Lower leg skin (tissue), 4 donors: Measurements from ENCODE around the gene TOMM20. TPM values are rescaled to one million over a fixed set of nuclear protein-coding genes. Genes with fewer than 3 reads are reported as not detected.

ENCODE experiments used
- DNase-seq, 2 donors: peaks; one replicate each; pipeline ENCODE4 v3.0.0-alpha.2; 2019; ENCODE audit warnings: low spot score in 2 of 2
- H3K4me3 ChIP-seq: fragments of 200-600 bp; sonication (generic); 2 replicates; pipeline ENCODE4 v1.5.1; 2017; ENCODE audit warnings: mild to moderate bottlenecking, low read depth; ENCODE audit not compliant: poor library complexity, severe bottlenecking
- POLR2A ChIP-seq, 2 donors: fragments of 450-650 bp; IDR thresholded peaks; one replicate each; pipeline ENCODE4 v1.6.1; 2016 to 2017; ENCODE audit warnings: antibody characterized with exemption in 2 of 2, mild to moderate bottlenecking in 1 of 2, moderate library complexity in 1 of 2
- WGBS, 2 donors: methylation state at CpG; one replicate each; pipeline ENCODE4 v1.1.5; 2018; 5-methylcytosine and 5-hydroxymethylcytosine counted together
- intact Hi-C: fragments of 100-400 bp; cut with DNase I; formaldehyde crosslinking; loops from one replicate; pipeline ENCODE4 v1.15.0; 2023; ENCODE audit warnings: low total_unique reads
- total RNA-seq, 4 donors: library from RNA; depleted of rRNA; stranded (reverse); fragments of >200 nt; gene quantifications; one replicate each; pipeline ENCODE4 v1.1.0, GENCODE V29; 2016
- TF ChIP-seq, protein P1 (sequence below), 3 donors: fragments of 450-650 bp; IDR thresholded peaks; one replicate each; pipeline ENCODE4 v1.5.1; 2016; ENCODE audit warnings: antibody characterized with exemption in 3 of 3, mild to moderate bottlenecking in 3 of 3, moderate library complexity in 2 of 3

TOMM20 gene
- total RNA-seq, 4 donors from 2014 or later: 69.4 to 121 (median 112) TPM

DNA sequence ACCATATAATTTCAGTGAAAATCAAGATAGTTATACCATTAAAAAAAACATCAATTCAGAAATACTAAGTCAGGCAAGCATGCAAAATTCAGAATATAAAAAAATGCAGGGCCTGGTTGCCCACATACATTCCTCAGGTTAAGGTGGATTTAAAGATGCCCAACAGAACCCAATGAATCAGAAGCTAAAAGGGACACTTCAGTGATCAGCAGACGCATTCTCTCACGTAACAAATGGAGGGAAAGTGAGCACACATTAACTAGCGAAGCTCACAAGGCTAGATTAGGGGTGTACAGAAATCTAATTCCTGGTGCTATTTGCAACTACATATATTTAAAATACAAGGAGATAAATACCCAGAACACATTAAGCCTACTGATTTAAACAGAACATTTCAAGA lies 17.5 kb downstream of the TOMM20 start:
- 96% methylated on average over 3 of the region's 3 CpGs for WGBS, 2 donors
- no peak for DNase-seq

DNA sequence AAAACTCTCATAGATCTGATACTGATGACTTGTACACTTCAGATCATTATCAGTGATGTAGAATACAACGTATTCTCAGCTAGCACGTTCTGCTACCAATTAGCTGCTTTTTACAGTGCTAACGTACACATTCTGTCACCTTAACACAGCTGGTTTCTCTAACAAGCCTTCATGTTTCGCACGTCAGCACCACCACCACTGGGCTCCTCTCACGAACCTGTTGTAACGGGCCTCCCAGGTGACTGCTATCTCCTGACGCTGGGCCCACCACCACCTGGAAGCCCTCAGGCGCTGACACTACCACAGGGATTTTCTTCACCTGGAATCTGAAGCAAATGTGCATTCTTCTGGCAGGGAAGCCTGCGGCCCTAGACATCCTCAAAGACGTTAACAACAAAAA lies 19.8 kb downstream of the TOMM20 start:
- WGBS, 2 donors: 85 to 91% methylated on average over 11 of the region's 11 CpGs
- no peak for DNase-seq
- TF ChIP-seq, protein P1, sequence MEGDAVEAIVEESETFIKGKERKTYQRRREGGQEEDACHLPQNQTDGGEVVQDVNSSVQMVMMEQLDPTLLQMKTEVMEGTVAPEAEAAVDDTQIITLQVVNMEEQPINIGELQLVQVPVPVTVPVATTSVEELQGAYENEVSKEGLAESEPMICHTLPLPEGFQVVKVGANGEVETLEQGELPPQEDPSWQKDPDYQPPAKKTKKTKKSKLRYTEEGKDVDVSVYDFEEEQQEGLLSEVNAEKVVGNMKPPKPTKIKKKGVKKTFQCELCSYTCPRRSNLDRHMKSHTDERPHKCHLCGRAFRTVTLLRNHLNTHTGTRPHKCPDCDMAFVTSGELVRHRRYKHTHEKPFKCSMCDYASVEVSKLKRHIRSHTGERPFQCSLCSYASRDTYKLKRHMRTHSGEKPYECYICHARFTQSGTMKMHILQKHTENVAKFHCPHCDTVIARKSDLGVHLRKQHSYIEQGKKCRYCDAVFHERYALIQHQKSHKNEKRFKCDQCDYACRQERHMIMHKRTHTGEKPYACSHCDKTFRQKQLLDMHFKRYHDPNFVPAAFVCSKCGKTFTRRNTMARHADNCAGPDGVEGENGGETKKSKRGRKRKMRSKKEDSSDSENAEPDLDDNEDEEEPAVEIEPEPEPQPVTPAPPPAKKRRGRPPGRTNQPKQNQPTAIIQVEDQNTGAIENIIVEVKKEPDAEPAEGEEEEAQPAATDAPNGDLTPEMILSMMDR (IDR thresholded peaks at IDR 0.05): no peak
- no peak for TF ChIP-seq POLR2A (IDR thresholded peaks at IDR 0.05)
- intact Hi-C loops: loop anchor here (10.0 kb wide), 1 partner anchor 306 kb away; no protein-coding TSS in a partner anchor
- no peak overlapping the region for H3K4me3 ChIP-seq

More for the DNA sequence above, 17.5 kb downstream of the TOMM20 start:
- no peak for TF ChIP-seq POLR2A (IDR thresholded peaks at IDR 0.05)
- TF ChIP-seq, protein P1 (IDR thresholded peaks at IDR 0.05): no peak
- no peak overlapping the region for H3K4me3 ChIP-seq
- intact Hi-C loops: no loop called here

DNA sequence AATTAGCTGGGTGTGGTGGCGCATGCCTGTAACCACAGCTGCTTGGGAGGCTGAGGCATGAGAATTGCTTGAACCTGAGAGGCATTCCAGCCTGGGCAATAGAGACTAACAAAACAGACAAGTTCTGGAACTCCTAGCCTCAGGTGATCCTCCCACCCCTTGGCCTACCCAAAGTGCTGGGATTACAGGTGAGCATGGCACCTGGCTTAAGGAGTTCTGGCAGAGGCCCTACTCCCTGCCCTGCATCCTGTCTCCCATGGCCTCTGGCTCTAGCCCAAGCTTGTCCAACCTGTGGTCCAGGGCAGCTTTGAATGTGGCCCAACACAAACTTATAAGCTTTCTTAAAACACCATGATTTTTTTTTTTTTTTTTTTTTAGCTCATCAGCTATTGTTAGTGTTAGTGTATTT lies 20.4 kb downstream of the TOMM20 start:
- 87 to 95% methylated on average over 1 of the region's 1 CpG for WGBS, 2 donors
- no peak for TF ChIP-seq POLR2A (IDR thresholded peaks at IDR 0.05)
- TF ChIP-seq, protein P1 (IDR thresholded peaks at IDR 0.05): no peak
- intact Hi-C loops: loop anchor here (10.0 kb wide), 1 partner anchor 307 kb away; no protein-coding TSS in a partner anchor
- no peak for DNase-seq
- H3K4me3 ChIP-seq: no peak overlapping the region

DNA sequence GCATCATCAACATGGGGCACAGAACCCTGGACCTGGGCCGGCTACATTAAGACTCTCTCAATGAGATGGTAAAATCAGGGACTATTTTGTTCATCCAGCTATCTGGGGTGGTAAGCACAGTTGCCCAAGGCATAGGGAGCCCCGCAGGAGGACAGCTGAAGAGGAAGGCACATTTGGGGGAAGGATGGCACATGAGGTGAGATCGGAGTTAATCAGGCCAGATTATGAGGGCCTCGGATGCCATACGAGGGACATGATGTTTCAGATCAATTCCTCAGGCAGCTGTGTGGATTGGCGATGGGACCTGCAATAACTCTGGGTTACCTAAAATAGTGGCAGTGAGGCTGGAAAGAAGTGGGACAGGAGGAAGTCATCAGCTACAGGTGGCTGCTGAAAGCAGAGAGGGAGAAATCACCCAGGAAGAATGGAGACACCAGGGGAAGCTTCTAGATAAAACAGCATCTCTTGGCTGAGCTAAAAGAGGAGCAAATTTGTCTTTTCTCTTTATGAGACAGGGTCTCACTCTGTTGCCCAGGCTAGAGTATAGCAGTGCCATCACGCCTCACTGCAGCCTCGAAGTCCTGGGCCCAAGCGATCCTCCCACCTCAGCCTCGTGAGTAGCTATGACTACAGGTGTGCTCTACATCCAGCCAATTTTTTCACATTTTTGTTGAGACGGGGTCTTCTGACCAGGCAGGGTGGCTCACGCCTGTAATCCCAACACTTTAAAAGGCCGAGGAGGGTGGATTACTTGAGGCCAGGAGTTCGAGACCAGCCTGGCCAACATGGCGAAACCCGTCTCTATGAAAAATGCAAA lies 21.1 kb downstream of the TOMM20 start:
- intact Hi-C loops: loop anchor here (10.0 kb wide), 1 partner anchor 307 kb away; no protein-coding TSS in a partner anchor
- no peak for DNase-seq
- no peak overlapping the region for H3K4me3 ChIP-seq
- TF ChIP-seq, protein P1 (IDR thresholded peaks at IDR 0.05): no peak
- TF ChIP-seq POLR2A (IDR thresholded peaks at IDR 0.05): no peak
- 90 to 91% methylated on average over 16 of the region's 16 CpGs for WGBS, 2 donors

DNA sequence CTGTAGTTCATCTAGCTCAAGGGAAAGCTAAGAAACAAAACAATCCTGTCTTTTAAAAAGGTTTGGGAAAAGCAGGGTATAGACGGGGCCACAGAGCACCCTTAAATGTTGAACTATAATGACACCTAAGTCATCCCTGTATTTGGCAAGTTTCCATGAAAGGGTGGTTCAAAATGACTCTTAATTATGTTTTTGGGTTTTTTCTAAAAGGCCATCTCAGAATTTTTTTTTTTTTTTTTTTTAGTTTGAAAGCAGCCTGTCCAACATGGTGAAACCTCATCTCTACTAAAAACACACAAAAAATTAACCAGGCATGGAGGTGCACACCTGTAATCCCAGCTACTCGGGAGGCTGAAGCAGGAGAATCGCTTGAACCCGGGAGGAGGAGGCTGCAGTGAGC lies 22.2 kb downstream of the TOMM20 start:
- TF ChIP-seq POLR2A (IDR thresholded peaks at IDR 0.05): no peak
- TF ChIP-seq, protein P1 (IDR thresholded peaks at IDR 0.05): no peak
- WGBS, 2 donors: 88 to 97% methylated on average over 4 of the region's 4 CpGs
- intact Hi-C loops: loop anchor here (1.0 to 10.0 kb wide), 2 partner anchors 44 to 308 kb away; no protein-coding TSS in a partner anchor
- H3K4me3 ChIP-seq: no peak overlapping the region
- DNase-seq: no peak
